Regular cardiac myocyte (primary cell): Measurements from ENCODE around the gene EXOSC1. TPM values are rescaled to one million over a fixed set of nuclear protein-coding genes. Genes with fewer than 3 reads are reported as not detected.

ENCODE experiments used
- total RNA-seq: library from RNA; depleted of rRNA; stranded (reverse); fragments of >200 nt; gene quantifications from 2 replicates; pipeline ENCODE4 v1.2.3, GENCODE V29; 2014

The EXOSC1 gene
- total RNA-seq: 36.1 and 39.3 TPM in 2 replicates

GRCh38 chr10:97445722-97446639 is at the start of gene EXOSC1, which contains the start of gene ZDHHC16:
Gene EXOSC1 (minus strand): TSS chr10:97446006. CDS start chr10:97445985, 21 bp downstream.
Gene ZDHHC16 (plus strand): TSS chr10:97446175. CDS start chr10:97451676, 5,501 bp downstream.

GRCh38 chr10:97425964-97426775 is 19.6 kb downstream of the EXOSC1 start, which contains the start of gene PGAM1:
Gene PGAM1 (plus strand): TSS chr10:97426191. CDS start chr10:97426308, 117 bp downstream.

GRCh38 chr10:97400665-97401454 is 44.9 kb downstream of the EXOSC1 start, which contains the start of gene RRP12:
Gene RRP12 (minus strand): TSS chr10:97401340. CDS start chr10:97401231, 109 bp downstream.

Other genes starting within 250 kb of the EXOSC1 start
- gene ARHGAP19, start 153.4 kb downstream of the EXOSC1 start, total RNA-seq: 5.6 and 12.1 TPM in 2 replicates
- 0.96 and 1.7 TPM in 2 replicates for gene FRAT1, start 126.7 kb downstream of the EXOSC1 start, total RNA-seq
- 6.1 and 6.2 TPM in 2 replicates for gene FRAT2, start 111.3 kb downstream of the EXOSC1 start, total RNA-seq
- gene RRP12, start 44.7 kb downstream of the EXOSC1 start, total RNA-seq: 14.7 and 38.3 TPM in 2 replicates
- gene PGAM1, start 19.8 kb downstream of the EXOSC1 start, total RNA-seq: 489 and 612 TPM in 2 replicates
- gene ZDHHC16, start 169 bp upstream of the EXOSC1 start, total RNA-seq: 36.6 and 80.9 TPM in 2 replicates
- 64.6 and 77.5 TPM in 2 replicates for gene MMS19, start 52.4 kb upstream of the EXOSC1 start, total RNA-seq
- 16.9 and 31.4 TPM in 2 replicates for gene UBTD1, start 52.9 kb upstream of the EXOSC1 start, total RNA-seq
- gene ANKRD2, start 126.8 kb upstream of the EXOSC1 start, total RNA-seq: 0.85 and 2.5 TPM in 2 replicates
- 0.56 and 0.58 TPM in 2 replicates for gene HOGA1, start 138.4 kb upstream of the EXOSC1 start, total RNA-seq
- 0.19 TPM in 1 of 2 replicates, not detected in the other for gene C10orf62, start 143.7 kb upstream of the EXOSC1 start, total RNA-seq
- 3.7 and 5.8 TPM in 2 replicates for gene MORN4, start 187.5 kb upstream of the EXOSC1 start, total RNA-seq
- 20.1 and 21.4 TPM in 2 replicates for gene PI4K2A, start 194.7 kb upstream of the EXOSC1 start, total RNA-seq
- gene AVPI1, start 241.2 kb upstream of the EXOSC1 start, total RNA-seq: 15.3 and 27.6 TPM in 2 replicates